HS-5 (cell line): Measurements from ENCODE around the gene LHPP.

ENCODE experiments used
- DNase-seq: peaks from one replicate; pipeline ENCODE4 v3.0.0-alpha.2; 2012; ENCODE audit warnings: low read depth

Gene LHPP

DNA sequence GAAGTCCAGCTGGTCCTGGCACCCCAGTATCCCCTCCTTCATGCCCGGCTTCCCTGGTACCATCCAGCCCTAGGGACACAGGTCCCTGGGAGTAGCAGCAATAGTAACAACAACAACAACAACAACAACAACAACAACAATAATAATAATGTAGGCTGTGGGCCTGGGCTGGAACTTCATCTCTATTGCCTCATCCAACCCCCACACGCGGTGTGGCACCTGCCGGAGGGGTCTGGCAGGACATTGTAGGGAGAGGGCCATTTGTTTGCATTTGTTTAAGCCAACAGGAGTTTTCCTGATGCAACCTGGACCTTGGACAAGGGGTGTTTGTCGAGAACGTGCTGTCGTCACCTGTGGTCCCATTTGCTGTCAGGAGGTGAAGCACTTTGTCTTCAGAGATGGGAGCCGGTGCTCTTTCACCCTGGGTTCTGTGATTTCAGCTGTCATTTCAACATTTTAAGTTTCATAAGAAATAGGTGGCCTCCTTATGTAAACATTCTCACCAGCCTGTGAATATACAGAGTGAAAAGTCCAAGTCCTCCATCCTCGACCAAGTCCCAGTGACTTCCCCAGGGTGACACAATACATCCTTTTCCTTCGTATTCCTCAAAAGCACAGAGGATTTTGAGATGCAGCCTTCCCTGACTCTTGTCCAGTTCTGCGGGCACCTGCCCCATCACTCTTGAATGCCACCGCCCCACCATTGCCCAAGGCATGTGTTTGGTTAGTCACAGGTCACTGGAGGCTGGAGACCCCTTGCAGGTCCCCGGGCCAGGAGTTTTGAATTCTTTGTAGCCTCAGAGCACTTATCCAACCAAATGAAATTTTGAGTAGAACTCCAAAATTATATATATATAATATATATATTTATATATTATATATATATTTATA is 9.2 kb downstream of the LHPP start:
- DNase-seq, result no peak

DNA sequence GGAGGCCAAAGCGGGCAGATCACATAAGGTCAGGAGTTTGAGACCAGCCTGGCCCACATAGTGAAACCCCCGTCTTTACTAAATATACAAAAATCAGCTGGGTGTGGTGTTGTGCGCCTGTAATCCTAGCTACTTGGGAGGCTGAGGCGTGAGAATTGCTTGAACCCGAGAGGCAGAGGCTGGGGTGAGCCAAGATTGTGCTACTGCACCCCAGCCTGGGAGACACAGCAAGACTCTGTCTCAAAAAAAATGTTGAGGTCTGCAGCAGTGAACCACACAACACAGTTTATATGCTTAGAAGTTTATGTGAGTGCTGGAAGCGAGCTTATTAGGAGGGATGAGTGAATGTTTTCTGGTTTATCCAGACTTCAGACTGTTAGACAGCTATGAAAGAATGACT is 10.4 kb downstream of the LHPP start:
- no peak for DNase-seq

DNA sequence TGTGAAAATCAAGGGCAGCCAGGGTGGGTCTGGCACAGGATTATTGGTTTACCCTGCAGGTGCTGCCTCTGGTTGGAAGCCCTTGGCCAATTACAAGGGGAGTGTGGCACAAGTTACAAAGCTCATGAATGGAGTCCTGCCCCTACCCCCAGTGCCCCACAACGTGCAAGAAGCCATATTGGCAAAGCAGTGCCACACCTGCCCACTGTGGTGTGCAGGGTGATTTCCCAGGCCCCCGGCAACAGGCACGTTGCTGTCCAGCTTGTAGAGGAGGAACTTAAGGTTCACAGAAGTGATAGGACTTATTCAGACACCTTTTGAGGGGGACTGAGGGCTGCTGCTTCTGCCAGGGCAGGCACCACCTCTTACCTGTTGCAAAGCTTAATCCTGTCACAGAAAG is 11.4 kb downstream of the LHPP start:
- DNase-seq, result no peak

DNA sequence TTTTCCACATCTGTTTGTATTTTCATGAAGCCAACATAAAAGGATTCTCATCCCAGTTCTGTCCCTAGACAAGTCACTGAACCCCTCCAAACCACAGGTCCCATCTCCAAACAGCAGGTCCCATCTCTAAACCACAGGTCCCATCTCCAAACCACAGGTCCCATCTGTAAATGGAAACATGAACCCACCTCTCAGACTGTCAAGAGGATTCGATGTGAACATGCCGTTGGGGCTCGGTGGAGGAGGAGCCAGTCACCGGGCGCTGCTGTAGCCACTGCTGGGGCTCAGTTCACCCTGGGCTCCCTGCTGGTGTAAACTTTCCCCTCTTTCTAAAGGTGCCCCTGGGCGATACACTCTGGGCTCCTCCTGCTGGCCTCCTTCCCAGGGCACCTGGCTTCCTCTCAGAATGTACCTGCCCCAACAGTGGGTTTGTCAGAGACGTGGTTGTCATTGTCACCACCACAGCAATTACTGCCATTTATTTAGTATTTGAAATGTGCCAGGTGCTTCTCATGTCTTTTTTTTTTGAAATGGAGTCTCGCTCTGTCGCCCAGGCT is 13.0 kb downstream of the LHPP start:
- no peak for DNase-seq

DNA sequence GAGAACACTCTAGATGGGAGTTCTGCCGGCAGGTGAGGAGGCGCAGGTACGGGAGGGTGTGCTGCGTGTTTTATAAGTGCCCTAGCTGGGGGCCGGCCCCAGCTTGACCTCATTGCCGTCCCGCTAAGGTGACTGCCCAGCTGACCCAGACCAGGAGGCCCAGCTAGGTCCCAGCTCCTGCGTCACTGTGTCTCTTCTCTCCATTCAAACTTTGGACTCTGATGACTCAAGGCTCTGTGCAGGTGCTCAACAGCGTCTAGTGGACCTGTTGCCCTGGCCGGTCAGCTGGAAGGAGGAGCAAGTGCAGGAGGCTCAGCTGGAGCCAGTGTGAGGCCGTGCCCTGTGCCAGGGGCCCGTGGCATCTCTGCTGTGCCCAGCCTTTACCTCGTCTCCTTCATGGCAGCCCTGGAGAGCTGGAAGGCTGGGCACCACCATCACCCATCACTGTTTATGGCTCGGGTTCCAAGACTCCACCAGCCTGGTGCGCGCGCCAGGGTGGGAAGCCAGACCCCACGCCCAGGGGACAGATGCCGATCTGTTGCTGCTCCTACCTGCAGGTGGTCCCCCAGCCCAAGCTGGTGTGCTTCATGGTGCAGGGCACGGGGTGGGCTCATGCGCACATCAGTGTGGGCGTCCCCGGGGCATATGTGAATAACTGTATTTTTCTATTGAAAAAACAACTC is 14.6 kb downstream of the LHPP start:
- no peak for DNase-seq

DNA sequence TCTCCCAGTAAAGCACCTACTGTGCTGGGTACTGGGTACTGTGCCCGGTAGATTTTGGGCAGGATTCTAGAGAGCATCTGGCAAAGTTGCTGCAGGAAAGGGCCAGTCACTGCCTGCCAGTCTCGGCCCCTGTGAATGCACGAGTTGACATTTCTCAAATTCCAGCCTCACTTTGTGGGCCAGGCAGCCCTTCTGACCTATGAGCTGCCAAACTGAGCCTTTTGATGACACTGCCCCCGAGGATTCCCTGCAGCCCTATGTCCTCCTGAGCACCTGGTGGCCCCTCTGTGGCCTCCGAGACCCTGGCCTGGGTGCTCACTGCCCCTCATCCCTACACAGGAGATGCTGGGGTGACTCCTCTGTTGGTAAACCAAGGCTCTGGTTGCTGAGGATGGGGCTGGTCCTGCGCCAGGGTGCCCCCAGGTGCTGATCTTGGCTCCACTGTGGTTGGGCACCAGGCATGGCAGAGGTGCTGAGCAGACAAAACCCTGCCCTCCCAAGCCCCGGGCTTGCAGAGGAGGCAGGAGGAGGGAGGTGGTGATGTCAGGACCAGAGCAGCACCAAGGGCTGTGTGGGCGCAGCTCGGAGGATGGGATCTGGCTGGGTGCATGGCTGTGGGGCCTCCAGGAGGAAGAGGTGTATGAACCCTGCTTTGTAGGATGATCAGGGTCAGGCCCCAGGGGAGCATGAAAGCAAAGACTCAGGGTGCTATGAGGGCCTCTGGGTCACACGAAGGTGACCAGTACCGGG is 16.2 kb downstream of the LHPP start:
- no peak for DNase-seq

DNA sequence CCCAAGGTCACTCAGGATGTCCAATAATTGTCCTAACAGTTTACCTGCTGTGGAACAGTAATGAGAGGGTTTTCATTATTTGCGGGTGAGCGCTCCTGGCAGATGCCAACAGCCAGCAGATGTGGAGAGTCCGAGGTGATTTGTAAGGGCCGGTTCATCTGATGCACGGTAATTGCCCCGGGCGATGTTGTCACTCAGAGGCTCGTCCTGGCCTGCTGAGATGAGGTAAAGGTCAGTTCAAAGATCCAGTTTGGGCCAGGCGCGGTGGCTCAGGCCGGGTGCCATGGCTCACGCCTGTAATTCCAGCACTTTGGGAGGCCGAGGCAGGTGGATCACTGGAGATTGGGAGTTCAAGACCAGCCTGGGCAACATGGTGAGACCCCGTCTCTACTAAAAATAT is 16.9 kb downstream of the LHPP start:
- no peak for DNase-seq

DNA sequence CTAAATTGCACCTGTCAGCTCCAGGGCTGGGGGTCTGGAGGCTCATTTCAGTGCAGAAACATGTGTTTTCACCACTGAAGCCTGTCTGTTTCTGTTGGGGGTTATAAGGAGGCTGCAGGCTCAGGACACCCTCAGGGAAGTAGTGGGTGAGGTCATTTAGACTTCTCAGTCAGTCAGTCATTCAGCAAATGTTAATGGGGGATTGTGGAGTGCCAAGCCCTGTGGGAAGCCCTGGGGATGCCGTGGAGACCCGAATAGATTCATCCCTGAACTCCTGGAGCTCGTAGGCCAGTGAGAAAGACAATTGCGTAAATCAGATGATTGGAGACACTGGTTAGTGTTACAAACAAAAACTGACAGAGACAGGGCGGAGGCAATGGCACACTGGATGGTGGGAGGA is 19.2 kb downstream of the LHPP start:
- no peak for DNase-seq

DNA sequence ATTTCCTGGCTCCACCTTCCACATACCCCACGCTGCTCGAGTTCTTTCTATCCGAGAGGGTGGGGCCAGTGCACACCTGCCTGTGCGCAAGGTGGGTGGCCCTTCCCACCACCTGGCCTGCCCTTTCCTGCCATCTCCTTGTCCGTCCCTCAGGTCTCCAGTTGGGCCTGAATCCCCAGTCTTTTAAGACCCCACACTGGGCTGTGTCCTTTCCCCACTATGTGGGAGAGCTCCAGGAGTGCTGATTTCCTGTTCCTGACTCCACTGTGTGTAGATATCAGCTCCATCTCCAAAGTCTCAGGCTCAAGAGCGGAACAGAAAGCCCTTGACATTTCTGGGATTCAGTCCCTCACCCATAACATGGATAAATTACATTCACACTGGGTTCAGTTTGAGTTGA is 20.1 kb downstream of the LHPP start:
- DNase-seq, result no peak

DNA sequence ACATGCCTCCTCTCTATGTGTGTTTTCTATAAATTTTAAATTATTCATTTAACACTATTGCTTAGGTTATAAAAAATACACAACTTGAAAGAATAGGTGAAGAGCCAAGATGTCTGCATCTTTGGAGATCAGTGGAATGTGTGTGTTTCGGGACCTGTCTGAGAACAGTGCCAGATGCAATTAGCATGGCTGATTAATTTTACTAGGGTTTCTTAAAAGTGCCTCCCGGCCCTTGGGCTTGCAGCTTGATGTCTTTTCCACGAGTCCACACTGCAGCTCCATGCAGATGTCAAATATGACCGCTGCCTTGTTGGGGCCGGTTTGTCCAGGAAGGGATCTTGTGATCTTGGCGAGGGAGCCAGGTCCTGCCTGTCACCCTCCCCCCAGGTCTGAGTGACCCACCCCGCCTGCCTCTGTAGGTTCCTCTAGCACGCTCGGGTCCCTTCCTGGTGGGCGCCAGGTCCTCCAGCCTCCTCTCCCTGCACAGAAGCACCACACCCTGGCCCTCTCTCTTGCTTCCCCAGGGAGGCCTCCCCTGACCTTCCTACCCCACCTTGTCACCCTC is 20.7 kb downstream of the LHPP start:
- DNase-seq, result no peak

DNA sequence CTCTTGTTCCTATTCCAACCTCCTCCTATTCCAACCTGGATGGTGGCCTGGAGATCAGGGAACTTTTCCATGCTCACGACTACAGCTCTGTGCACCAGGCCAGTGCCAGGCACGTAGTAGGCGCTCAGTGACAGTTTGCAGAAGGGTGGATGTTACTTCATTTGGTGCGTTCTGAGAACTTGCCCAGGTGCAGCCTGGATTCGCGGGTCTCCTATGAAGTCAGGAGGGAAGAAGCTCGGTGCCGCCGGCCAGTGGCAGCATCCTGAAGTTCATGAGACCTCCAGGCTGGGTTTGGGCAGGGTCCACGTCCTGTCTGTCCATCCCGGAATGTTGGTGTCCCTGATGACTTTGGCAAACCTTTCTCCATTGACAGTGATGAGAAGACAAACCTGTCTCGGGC is 21.3 kb downstream of the LHPP start:
- DNase-seq, result no peak

DNA sequence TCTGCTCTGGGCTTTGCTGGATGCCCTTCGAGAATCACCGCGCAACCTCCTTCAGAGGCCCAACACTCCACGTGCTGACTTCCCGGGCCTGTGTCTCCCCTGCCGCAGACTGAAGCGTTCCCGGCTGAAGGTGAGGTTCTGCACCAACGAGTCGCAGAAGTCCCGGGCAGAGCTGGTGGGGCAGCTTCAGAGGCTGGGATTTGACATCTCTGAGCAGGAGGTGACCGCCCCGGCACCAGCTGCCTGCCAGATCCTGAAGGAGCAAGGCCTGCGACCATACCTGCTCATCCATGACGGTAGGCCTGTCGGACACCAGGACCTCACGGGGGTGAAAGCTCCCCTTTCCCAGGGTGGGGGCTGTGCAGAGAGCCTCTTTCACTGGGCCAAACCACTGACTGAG is 22.4 kb downstream of the LHPP start:
- DNase-seq, result no peak

DNA sequence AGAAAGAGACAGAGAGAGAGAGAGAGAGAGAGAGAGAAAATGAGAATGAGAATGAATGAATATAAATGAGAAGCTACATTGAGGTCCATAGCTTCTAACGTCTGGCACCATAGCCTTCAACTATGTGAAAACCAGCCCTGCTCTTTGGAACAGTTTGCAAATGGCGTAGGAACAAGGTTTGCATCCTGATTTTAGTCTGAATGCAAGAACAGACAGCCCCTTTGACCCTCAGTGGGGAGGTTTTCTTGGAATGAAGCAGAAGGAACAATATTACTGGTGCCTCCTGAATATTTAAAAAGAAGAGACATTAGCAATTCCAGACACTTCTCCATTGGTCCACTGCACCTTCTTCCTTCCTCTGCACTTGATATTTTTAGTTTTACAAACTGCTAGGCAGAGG is 23.0 kb downstream of the LHPP start:
- DNase-seq, result no peak

DNA sequence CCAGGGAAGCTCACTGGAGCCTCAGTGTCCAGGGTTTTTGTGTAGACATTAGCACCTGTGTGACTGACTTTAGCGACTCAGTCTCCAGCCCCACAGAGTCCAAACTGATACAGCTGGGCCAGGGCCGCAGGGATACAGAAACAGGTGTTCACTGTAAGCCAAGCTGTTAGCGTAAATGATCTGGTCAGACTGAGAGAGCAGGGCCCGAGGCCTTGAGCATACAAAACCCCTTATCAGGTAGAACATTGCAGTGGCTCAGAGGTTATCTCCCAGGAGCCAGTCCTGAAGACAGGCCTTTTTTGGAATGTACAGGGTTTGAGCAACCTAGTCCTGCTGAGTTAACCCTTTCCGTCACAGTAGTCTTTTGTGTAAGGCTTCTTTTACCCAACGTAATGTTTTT is 25.0 kb downstream of the LHPP start:
- DNase-seq, result no peak

DNA sequence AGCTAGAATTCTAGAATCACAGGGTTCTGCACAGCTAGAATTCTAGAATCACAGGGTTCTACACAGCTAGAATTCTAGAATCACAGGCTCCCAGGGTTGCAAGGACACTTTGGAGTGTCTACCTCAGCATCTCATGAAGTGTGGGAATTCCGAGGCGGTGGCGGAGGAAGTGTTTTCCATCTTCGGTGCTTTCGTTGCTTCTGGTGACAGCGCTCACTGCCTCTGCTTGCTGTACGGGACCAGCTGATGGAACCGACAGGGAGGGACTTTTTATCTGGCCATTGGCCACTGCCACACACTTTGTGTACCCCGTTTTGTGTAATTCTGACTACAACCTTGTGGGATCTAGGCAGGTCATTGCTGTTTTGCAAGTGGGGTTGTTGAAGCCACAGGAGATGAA is 29.5 kb downstream of the LHPP start:
- no peak for DNase-seq

DNA sequence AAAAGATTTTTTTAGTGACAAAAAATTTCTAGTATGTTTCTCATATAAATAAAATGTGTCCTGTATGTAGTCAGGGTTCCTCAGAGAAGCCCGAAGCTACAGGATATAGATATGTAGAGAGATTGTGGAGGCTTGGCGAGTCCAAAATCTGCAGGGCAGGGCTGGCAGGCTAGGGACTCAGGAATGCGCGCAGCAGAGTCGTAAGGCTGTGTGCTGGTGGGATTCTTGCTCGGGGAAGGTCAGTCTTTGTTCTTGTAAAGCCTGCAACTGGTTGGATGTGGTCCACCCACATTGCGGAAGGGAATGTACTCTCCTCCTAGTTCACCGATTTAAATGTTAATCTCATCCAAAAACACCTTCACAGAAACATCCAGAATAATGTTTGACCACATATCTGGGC is 30.6 kb downstream of the LHPP start:
- DNase-seq, result no peak

DNA sequence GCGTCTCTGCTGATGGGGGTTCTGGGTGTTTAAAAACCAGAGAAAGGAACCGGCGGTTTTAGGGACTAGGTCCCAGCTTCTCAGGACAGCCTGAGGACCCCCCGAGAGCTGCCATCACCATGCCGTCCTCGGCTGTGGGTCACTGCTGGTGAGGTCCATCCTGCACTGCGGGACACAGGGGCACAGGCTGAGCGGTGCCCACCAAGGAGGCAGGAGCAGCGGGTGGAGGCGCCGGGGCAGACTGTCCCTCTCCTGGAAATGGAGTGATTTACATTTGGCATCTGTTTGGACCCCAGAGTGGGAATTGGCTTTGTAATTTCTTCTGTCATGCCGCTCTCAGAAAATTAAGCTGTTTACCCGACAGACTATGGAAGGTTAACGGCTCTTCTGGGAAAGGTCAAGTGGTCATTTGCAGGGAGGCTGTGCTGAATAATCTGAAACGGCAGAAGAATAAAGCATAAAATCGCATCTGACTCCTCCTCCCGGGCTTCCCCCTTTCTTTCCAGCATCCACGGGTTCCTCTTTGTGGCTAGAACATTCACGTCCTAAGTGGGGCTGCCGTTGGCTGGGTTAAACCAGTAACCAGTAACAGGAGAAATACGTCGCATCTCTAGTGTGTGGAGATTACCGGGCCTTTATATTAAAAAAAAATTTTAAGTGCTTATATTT is 31.7 kb downstream of the LHPP start:
- DNase-seq, result no peak

DNA sequence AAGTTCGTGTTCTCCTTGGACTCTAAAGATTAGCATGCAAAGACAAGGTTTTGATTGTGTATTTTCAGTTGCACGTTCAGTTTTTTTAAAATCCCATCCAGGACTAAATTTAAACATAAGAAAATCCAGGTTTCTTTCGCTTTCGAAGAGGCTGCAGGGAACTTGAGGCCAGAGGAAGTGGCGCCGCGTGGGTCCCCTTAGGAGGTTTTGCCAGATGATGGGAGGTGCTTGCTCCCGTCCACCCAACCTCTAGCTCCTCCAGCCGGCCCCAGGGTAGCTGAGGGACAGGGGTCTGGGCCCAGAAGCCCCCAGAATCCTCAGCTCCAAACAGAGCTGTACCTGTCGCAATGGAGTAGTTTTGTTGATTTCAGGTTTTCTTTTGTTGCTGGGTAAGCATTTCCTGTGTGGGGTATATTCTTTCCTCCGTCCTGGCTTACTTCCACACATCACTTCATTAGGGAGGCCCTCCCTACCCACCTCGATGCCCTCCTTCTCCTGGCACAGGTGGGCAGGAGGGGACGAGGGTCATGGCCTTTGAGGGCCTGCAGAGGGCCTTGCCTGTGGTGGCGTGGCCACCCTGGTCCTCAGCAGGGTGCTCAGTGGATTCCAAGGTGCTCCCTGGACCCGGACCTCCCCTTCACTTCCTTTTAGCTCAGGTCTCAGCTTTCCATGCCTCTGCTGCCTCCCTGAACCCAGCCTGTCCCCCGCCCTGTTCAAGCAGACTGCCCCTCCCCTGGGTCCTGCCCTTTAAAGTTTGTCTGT is 32.6 kb downstream of the LHPP start:
- DNase-seq, result no peak

DNA sequence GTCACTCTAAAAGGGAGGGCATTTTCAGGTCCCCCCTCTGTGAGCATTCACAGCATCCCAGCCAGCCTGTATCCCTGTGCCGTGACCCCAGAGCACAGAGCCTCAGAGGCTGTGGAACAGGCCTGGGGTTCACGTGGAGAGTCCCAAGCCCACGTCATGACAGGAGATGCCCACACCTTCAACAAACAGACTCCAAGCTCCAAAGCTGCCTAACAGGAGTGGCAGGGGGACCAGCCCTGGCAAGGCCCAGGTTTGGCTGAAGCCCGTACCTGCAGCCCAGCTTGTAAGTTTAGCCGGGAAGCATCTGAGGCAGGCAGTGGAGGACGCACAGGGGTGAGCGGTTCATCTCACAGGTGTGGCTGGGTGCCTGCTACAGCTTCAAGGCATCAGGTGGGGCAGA is 33.5 kb downstream of the LHPP start:
- no peak for DNase-seq

DNA sequence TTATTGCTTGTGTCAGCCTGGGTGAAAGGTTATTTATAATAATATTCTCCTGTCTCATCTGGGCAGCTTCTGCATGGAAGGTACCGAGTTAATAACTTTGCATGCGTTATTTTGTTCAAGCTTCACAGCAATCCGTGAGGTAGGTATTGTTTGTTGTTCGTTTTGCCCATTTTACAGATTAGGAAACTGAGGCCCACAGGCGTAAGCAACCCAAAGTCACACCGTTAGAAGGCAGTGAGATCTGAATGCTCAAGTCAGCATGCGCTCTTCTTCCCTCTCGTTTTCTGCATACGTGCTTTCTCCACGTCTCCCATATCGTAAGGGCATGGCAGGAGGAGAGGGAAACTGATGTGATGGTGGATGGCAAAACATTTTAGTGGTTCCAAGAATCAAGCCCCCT is 34.1 kb downstream of the LHPP start:
- DNase-seq, result no peak

DNA sequence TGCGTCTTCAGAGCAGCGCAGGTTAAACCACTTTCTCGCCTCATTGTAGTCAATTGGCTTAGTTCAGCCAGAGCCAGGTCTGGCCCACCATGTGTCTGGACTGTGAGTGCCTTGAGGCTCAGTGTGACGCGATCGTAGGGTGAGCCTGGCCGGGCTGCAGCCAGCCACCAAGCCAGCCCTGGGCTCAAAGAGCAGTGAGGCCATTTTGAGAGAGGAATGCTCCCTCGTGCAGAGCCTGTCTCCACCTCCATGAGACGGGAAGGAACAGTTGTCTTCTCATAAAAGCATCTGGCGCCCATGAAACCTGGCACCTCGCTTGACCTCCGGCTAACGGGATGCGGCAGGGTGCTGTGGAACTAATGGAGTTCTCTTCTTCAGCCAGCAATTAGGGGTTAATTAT is 34.5 kb downstream of the LHPP start:
- DNase-seq, result no peak
